Measurements from ENCODE around the gene SHLD3. TPM values are rescaled to one million over a fixed set of nuclear protein-coding genes. Genes with fewer than 3 reads are reported as not detected.

The SHLD3 gene
- polyA plus RNA-seq, 1 donor from 2014 or later, result 26.8 TPM

GRCh38 chr5:65646938-65647337, 22.1 kb downstream of the SHLD3 start:
- TF ChIP-seq TAF1 (IDR thresholded peaks at IDR 0.05; ENCODE audit: low read depth) (no peak), RAD21 (conservative IDR thresholded peaks at IDR 0.05) (no peak), MXI1 (conservative IDR thresholded peaks at IDR 0.05; ENCODE audit: poor library complexity, severe bottlenecking) (no peak), CTCF (IDR thresholded peaks at IDR 0.05; ENCODE audit: poor library complexity, severe bottlenecking) (no peak), REST (IDR thresholded peaks at IDR 0.05; ENCODE audit: borderline replicate concordance) (no peak), POLR2AphosphoS5 (IDR thresholded peaks at IDR 0.05) (no peak), EP300 (conservative IDR thresholded peaks at IDR 0.05; ENCODE audit: poor library complexity, severe bottlenecking) (no peak), EZH2 (IDR thresholded peaks at IDR 0.05; ENCODE audit: borderline replicate concordance, insufficient read depth, low read length, poor library complexity, severe bottlenecking) (no peak), SMC3 (conservative IDR thresholded peaks at IDR 0.05; ENCODE audit: poor library complexity) (no peak)

GRCh38 chr5:65647941-65648340, 23.1 kb downstream of the SHLD3 start:
- no peak overlapping the region for H3K9ac ChIP-seq (ENCODE audit: low read length)
- H3K36me3 ChIP-seq (ENCODE audit: insufficient read depth, low read length), result no peaks in the 10 kb centered on the region
- no peaks in the 10 kb centered on the region for H3K79me2 ChIP-seq (replicated peaks; ENCODE audit: insufficient read depth, low read length)
- no peak overlapping the region for H3K27ac ChIP-seq (ENCODE audit: low read length)
- H3K9me2 ChIP-seq (ENCODE audit: insufficient read depth, low read length), result no peaks in the 10 kb centered on the region
- H3K27me3 ChIP-seq (ENCODE audit: insufficient read depth, low read depth, low read length), result no peaks in the 10 kb centered on the region
- no peaks in the 10 kb centered on the region for H4K20me1 ChIP-seq (ENCODE audit: insufficient read depth)
- H3F3A ChIP-seq (ENCODE audit: insufficient read depth, low read length, poor library complexity, severe bottlenecking), result no peaks in the 10 kb centered on the region
- H3K9me3 ChIP-seq (ENCODE audit: low read length), result no peaks in the 10 kb centered on the region
- H3K4me3 ChIP-seq (ENCODE audit: low read length), result no peak overlapping the region
- TF ChIP-seq POLR2AphosphoS5 (IDR thresholded peaks at IDR 0.05) (no peak), REST (IDR thresholded peaks at IDR 0.05; ENCODE audit: borderline replicate concordance) (no peak), SMC3 (conservative IDR thresholded peaks at IDR 0.05; ENCODE audit: poor library complexity) (no peak), EZH2 (IDR thresholded peaks at IDR 0.05; ENCODE audit: borderline replicate concordance, insufficient read depth, low read length, poor library complexity, severe bottlenecking) (no peak), MXI1 (conservative IDR thresholded peaks at IDR 0.05; ENCODE audit: poor library complexity, severe bottlenecking) (no peak), CTCF (IDR thresholded peaks at IDR 0.05; ENCODE audit: poor library complexity, severe bottlenecking) (no peak), TAF1 (IDR thresholded peaks at IDR 0.05; ENCODE audit: low read depth) (no peak), RAD21 (conservative IDR thresholded peaks at IDR 0.05) (no peak), EP300 (conservative IDR thresholded peaks at IDR 0.05; ENCODE audit: poor library complexity, severe bottlenecking) (no peak)
- H3K4me2 ChIP-seq (ENCODE audit: low read length), result no peak overlapping the region
- no peak overlapping the region for H2AFZ ChIP-seq (ENCODE audit: low read depth, low read length)

More at GRCh38 chr5:65646938-65647337, 22.1 kb downstream of the SHLD3 start:
- no peaks in the 10 kb centered on the region for H3K27me3 ChIP-seq (ENCODE audit: insufficient read depth, low read depth, low read length)
- no peaks in the 10 kb centered on the region for H3K79me2 ChIP-seq (replicated peaks; ENCODE audit: insufficient read depth, low read length)
- H3K27ac ChIP-seq (ENCODE audit: low read length), result no peak overlapping the region
- H3K36me3 ChIP-seq (ENCODE audit: insufficient read depth, low read length), result no peaks in the 10 kb centered on the region
- no peak overlapping the region for H3K4me2 ChIP-seq (ENCODE audit: low read length)
- H3K4me3 ChIP-seq (ENCODE audit: low read length), result no peak overlapping the region
- H2AFZ ChIP-seq (ENCODE audit: low read depth, low read length), result no peak overlapping the region
- H3K9me2 ChIP-seq (ENCODE audit: insufficient read depth, low read length), result no peaks in the 10 kb centered on the region
- no peaks in the 10 kb centered on the region for H3K9me3 ChIP-seq (ENCODE audit: low read length)
- H4K20me1 ChIP-seq (ENCODE audit: insufficient read depth), result no peaks in the 10 kb centered on the region
- H3F3A ChIP-seq (ENCODE audit: insufficient read depth, low read length, poor library complexity, severe bottlenecking), result no peaks in the 10 kb centered on the region
- H3K9ac ChIP-seq (ENCODE audit: low read length), result no peak overlapping the region

Data from neural cell (in vitro differentiated cells).